ENCODE data around the gene PRRX1. TPM values are rescaled to one million over a fixed set of nuclear protein-coding genes. Genes with fewer than 3 reads are reported as not detected.

The PRRX1 gene
- polyA plus RNA-seq, 6 donors from 2014 or later: not detected

GRCh38 chr1:170749959-170750358, 86.0 kb downstream of the PRRX1 start:
- H3K9me3 Mint-ChIP-seq: peaks cover 0 to 5% (median 3%) of the 10 kb centered on the region in 7 donors
- no peak for ATAC-seq (ENCODE audit: low read depth in 2 of 2)

GRCh38 chr1:170755795-170756194, 91.9 kb downstream of the PRRX1 start:
- no peak for ATAC-seq (ENCODE audit: low read depth in 2 of 2)

More at GRCh38 chr1:170749959-170750358, 86.0 kb downstream of the PRRX1 start:
- Mint-ChIP-seq H3K27ac (no peak overlapping the region), H3K4me1 (no peaks in the 10 kb centered on the region), H3K27me3 (peaks cover 0 to 4% (median 3%) of the 10 kb centered on the region in 3 donors), H3K36me3 (no peaks in the 10 kb centered on the region), H3K4me3 (no peak overlapping the region)
- DNase-seq: no peak

GRCh38 chr1:170758992-170759391, 95.1 kb downstream of the PRRX1 start:
- H3K4me3 Mint-ChIP-seq: no peak overlapping the region
- ATAC-seq (ENCODE audit: low read depth in 2 of 2): no peak
- DNase-seq: no peak
- peaks cover 0 to 15% (median 3%) of the 10 kb centered on the region in 7 donors for H3K9me3 Mint-ChIP-seq
- H3K4me1 Mint-ChIP-seq: no peaks in the 10 kb centered on the region
- H3K27ac Mint-ChIP-seq: no peak overlapping the region
- no peaks in the 10 kb centered on the region for H3K36me3 Mint-ChIP-seq
- H3K27me3 Mint-ChIP-seq: no peaks in the 10 kb centered on the region

More at GRCh38 chr1:170755795-170756194, 91.9 kb downstream of the PRRX1 start:
- H3K27me3 Mint-ChIP-seq: no peaks in the 10 kb centered on the region
- H3K9me3 Mint-ChIP-seq: peaks cover 0 to 9% (median 3%) of the 10 kb centered on the region in 7 donors
- no peaks in the 10 kb centered on the region for H3K4me1 Mint-ChIP-seq
- no peaks in the 10 kb centered on the region for H3K36me3 Mint-ChIP-seq
- no peak for DNase-seq
- H3K4me3 Mint-ChIP-seq: no peak overlapping the region
- no peak overlapping the region for H3K27ac Mint-ChIP-seq

- no peak for DNase-seq
- Mint-ChIP-seq H3K27ac (no peak overlapping the region), H3K36me3 (no peaks in the 10 kb centered on the region), H3K27me3 (peaks cover 0 to 8% (median 0%) of the 10 kb centered on the region in 3 donors), H3K4me1 (no peaks in the 10 kb centered on the region), H3K4me3 (no peak overlapping the region), H3K9me3 (peaks cover 0 to 10% (median 0%) of the 10 kb centered on the region in 7 donors)
- no peak for ATAC-seq (ENCODE audit: low read depth in 2 of 2)
Measured at GRCh38 chr1:170765279-170765678, 101.3 kb downstream of the PRRX1 start.

- Mint-ChIP-seq H3K36me3 (no peaks in the 10 kb centered on the region), H3K4me3 (no peak overlapping the region), H3K27ac (no peak overlapping the region), H3K4me1 (no peaks in the 10 kb centered on the region), H3K27me3 (peaks cover 0 to 8% (median 0%) of the 10 kb centered on the region in 3 donors), H3K9me3 (peaks cover 0 to 6% (median 0%) of the 10 kb centered on the region in 7 donors)
- DNase-seq (no peak), ATAC-seq (ENCODE audit: low read depth in 2 of 2) (no peak)
Measured at GRCh38 chr1:170765712-170766330, 101.9 kb downstream of the PRRX1 start.

- no peaks in the 10 kb centered on the region for H3K36me3 Mint-ChIP-seq
- H3K27me3 Mint-ChIP-seq: peaks cover 0 to 8% (median 3%) of the 10 kb centered on the region in 3 donors
- H3K4me1 Mint-ChIP-seq: no peaks in the 10 kb centered on the region
- H3K4me3 Mint-ChIP-seq: no peak overlapping the region
- DNase-seq: no peak
- no peak for ATAC-seq (ENCODE audit: low read depth in 2 of 2)
- H3K9me3 Mint-ChIP-seq: peaks cover 0 to under 1% (median 0%) of the 10 kb centered on the region in 7 donors
- H3K27ac Mint-ChIP-seq: no peak overlapping the region
Measured at GRCh38 chr1:170768929-170769328, 105.0 kb downstream of the PRRX1 start.

GRCh38 chr1:170769691-170770090, 105.8 kb downstream of the PRRX1 start:
- no peaks in the 10 kb centered on the region for H3K9me3 Mint-ChIP-seq
- peaks cover 0 to 8% (median 3%) of the 10 kb centered on the region in 3 donors for H3K27me3 Mint-ChIP-seq
- no peak overlapping the region for H3K4me3 Mint-ChIP-seq
- H3K27ac Mint-ChIP-seq: no peak overlapping the region
- ATAC-seq (ENCODE audit: low read depth in 2 of 2) (no peak), DNase-seq (no peak)
- H3K4me1 Mint-ChIP-seq: no peaks in the 10 kb centered on the region
- no peaks in the 10 kb centered on the region for H3K36me3 Mint-ChIP-seq

- DNase-seq (no peak), ATAC-seq (ENCODE audit: low read depth in 2 of 2) (no peak)
- no peaks in the 10 kb centered on the region for H3K36me3 Mint-ChIP-seq
- no peak overlapping the region for H3K27ac Mint-ChIP-seq
- no peaks in the 10 kb centered on the region for H3K9me3 Mint-ChIP-seq
- no peak overlapping the region for H3K4me3 Mint-ChIP-seq
- no peaks in the 10 kb centered on the region for H3K4me1 Mint-ChIP-seq
- H3K27me3 Mint-ChIP-seq: peaks cover 0 to 8% (median 3%) of the 10 kb centered on the region in 3 donors
Measured at GRCh38 chr1:170770254-170770653, 106.3 kb downstream of the PRRX1 start.

GRCh38 chr1:170776252-170776651, 112.3 kb downstream of the PRRX1 start:
- no peak for ATAC-seq (ENCODE audit: low read depth in 2 of 2)
- no peak for DNase-seq
- Mint-ChIP-seq H3K4me3 (no peak overlapping the region), H3K36me3 (peaks cover 0 to 4% of the 10 kb centered on the region in 2 donors), H3K9me3 (peaks cover 0 to 16% (median 4%) of the 10 kb centered on the region in 7 donors), H3K27ac (no peak overlapping the region), H3K4me1 (no peaks in the 10 kb centered on the region), H3K27me3 (peaks cover 0 to 6% (median 6%) of the 10 kb centered on the region in 3 donors)

- Mint-ChIP-seq H3K27me3 (peaks cover 0 to 9% (median 6%) of the 10 kb centered on the region in 3 donors), H3K27ac (no peak overlapping the region), H3K36me3 (peaks cover 0 to 4% of the 10 kb centered on the region in 2 donors), H3K4me1 (no peaks in the 10 kb centered on the region), H3K4me3 (no peak overlapping the region), H3K9me3 (peaks cover 0 to 22% (median 8%) of the 10 kb centered on the region in 7 donors)
- DNase-seq: no peak
- no peak for ATAC-seq (ENCODE audit: low read depth in 2 of 2)
Measured at GRCh38 chr1:170776777-170777176, 112.8 kb downstream of the PRRX1 start.

Other genes starting within 250 kb of the PRRX1 start
- 1 to 10 TPM; 3.8 to 6.1 (median 5.5) TPM for gene GORAB, start 132.0 kb upstream of the PRRX1 start, polyA plus RNA-seq (ENCODE audit: low read depth in 6 of 6)